ENCODE results near the gene PHLPP1. TPM values are rescaled to one million over a fixed set of nuclear protein-coding genes. Genes with fewer than 3 reads are reported as not detected.

PHLPP1 gene
- total RNA-seq, 1 experiment from 2014 or later, result 39.9 TPM

DNA sequence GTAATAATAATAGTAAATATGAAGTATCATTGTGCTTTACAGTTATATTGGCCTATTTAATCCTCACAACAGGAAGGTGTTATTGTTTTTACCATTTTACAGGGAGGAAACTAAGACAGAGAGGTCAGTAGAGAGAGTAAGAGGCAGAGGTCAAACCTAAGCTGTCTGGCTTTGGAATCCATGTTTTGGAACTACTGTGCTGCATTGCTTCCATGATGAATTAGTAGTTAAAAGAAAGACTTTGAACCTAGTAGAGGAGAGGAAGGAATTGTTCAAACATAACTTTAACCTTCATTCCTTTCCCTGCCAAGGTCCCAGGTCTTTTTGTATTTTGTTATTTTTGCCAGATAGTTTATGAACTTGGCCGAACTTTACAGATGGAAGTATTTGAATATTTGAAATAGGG lies 80.9 kb downstream of the PHLPP1 start:
- H3K79me2 ChIP-seq (ENCODE audit: insufficient read depth, low read length), result peaks cover 34% of the 10 kb centered on the region; the same call in 1 of the 2 replicates
- H3K4me1 Mint-ChIP-seq, result peaks cover 81 to 84% of the 10 kb centered on the region in 2 experiments

More for the DNA sequence above, 80.9 kb downstream of the PHLPP1 start:
- WGBS (ENCODE audit: extremely low coverage, insufficient read length, low lambda C conversion rate), result 100% methylated on average over 1 of the region's 1 CpG
- H4K8ac ChIP-seq (replicated peaks; ENCODE audit: insufficient read length, low read depth, low read length), result no peak overlapping the region
- H2BK15ac ChIP-seq (ENCODE audit: low read depth, low read length), result no peak overlapping the region
- H3K14ac ChIP-seq (ENCODE audit: insufficient read depth, low read length), result no peak overlapping the region
- no peak overlapping the region for H4K5ac ChIP-seq (ENCODE audit: insufficient read length, low read depth, low read length)
- H3K4me3 Mint-ChIP-seq, result no peak overlapping the region
- no peak overlapping the region for H2BK12ac ChIP-seq (ENCODE audit: insufficient read length, low read depth, low read length)
- H3K23ac ChIP-seq (ENCODE audit: insufficient read length, low read depth, low read length), result no peak overlapping the region
- H2BK20ac ChIP-seq (ENCODE audit: low read depth, low read length, poor library complexity, severe bottlenecking), result no peak overlapping the region
- no peak overlapping the region for H3K9ac ChIP-seq (ENCODE audit: extremely low read depth, insufficient read length, low read length)
- no peak overlapping the region for H2AK5ac ChIP-seq (ENCODE audit: insufficient read length, low read length)
- H3K4me2 ChIP-seq (ENCODE audit: insufficient read depth, insufficient read length, low read length), result no peak overlapping the region
- no peak for DNase-seq
- no peaks in the 10 kb centered on the region; a peak in 1 of 7 replicates for H3K36me3 Mint-ChIP-seq (ENCODE audit: insufficient read depth in 1 of 3, low read depth in 3 of 3)
- H2BK120ac ChIP-seq (ENCODE audit: low read depth, low read length, poor library complexity, severe bottlenecking), result no peak overlapping the region
- H3K27ac Mint-ChIP-seq, result no peak overlapping the region; a peak in 2 of 7 replicates
- H3K27ac ChIP-seq (ENCODE audit: insufficient read length, low read depth, low read length), result no peak overlapping the region
- H3K56ac ChIP-seq (ENCODE audit: insufficient read length, low read depth, low read length), result no peak overlapping the region
- TF ChIP-seq CTCF (conservative IDR thresholded peaks at IDR 0.05), result no peak
- H2AFZ ChIP-seq (ENCODE audit: low read length), result no peak overlapping the region
- H3K9me3 ChIP-seq (ENCODE audit: control insufficient read depth, low read depth, low read length), result no peaks in the 10 kb centered on the region
- H3K27me3 Mint-ChIP-seq (ENCODE audit: low read depth), result no peaks in the 10 kb centered on the region
- peaks cover 17% of the 10 kb centered on the region for H3K4me1 ChIP-seq (ENCODE audit: insufficient read depth, low read length)
- H3K27me3 ChIP-seq (ENCODE audit: insufficient read depth, low read length), result no peaks in the 10 kb centered on the region
- no peaks in the 10 kb centered on the region for H3K9me3 Mint-ChIP-seq
- peaks cover 4% of the 10 kb centered on the region for H3K79me1 ChIP-seq (ENCODE audit: insufficient read depth, low read depth, low read length, poor library complexity, severe bottlenecking)
- no peak overlapping the region for H4K91ac ChIP-seq (ENCODE audit: insufficient read length, low read depth, low read length)
- no peak overlapping the region for H3K18ac ChIP-seq (ENCODE audit: insufficient read length, low read depth, low read length)
- H3K4ac ChIP-seq (ENCODE audit: low read depth, low read length), result no peak overlapping the region
- H2BK5ac ChIP-seq (ENCODE audit: insufficient read length, low read length), result no peak overlapping the region
- no peaks in the 10 kb centered on the region for H4K20me1 ChIP-seq (ENCODE audit: control insufficient read depth, insufficient read depth, insufficient read length)
- no peaks in the 10 kb centered on the region for H3K23me2 ChIP-seq (ENCODE audit: insufficient read length, low read depth, low read length, poor library complexity, severe bottlenecking)
- H3T11ph ChIP-seq (ENCODE audit: low read length), result no peak overlapping the region

Measured in H9 (cell line).